Neural cell (in vitro differentiated cells): Measurements from ENCODE around the gene GCN1.

Experiments
- CTCF ChIP-seq: fragments of 450-650 bp; IDR thresholded peaks from 2 replicates; pipeline ENCODE4 v1.5.1; 2014; ENCODE audit warnings: antibody characterized with exemption, mild to moderate bottlenecking, moderate library complexity; ENCODE audit not compliant: poor library complexity, severe bottlenecking
- EP300 ChIP-seq: fragments of 450-650 bp; conservative IDR thresholded peaks from 2 replicates; pipeline ENCODE4 v1.6.1; 2014; ENCODE audit warnings: antibody characterized with exemption, mild to moderate bottlenecking, moderate library complexity; ENCODE audit not compliant: poor library complexity, severe bottlenecking
- EZH2 ChIP-seq: fragments of 200-600, 300-800 bp; shearing (Covaris generic), sonication (generic); IDR thresholded peaks from 2 replicates; pipeline ENCODE4 v1.6.1; 2014; ENCODE audit warnings: antibody characterized with exemption, low read length, borderline replicate concordance, mild to moderate bottlenecking; ENCODE audit not compliant: insufficient read depth, poor library complexity, severe bottlenecking

- TF ChIP-seq CTCF: no peak
- TF ChIP-seq EP300: no peak
- no peak for TF ChIP-seq EZH2
Observed at GRCh38 chr12:120078868-120079267, 115.6 kb downstream of the GCN1 start.
